ENCODE results near the gene PLEKHG3.

GRCh38 chr14:64671591-64671990 lies 32.6 kb upstream of the PLEKHG3 start:
- peak; percentile 77 for TF ChIP-seq CTCF (conservative IDR thresholded peaks at IDR 0.05)
- TF ChIP-seq ZFX (IDR thresholded peaks at IDR 0.05), result no peak

Measured in C4-2B (cell line).